GM13977 (cell line): Measurements from ENCODE around the gene SLC43A1.

Source experiments
- DNase-seq: peaks from one replicate; pipeline ENCODE4 v3.0.0; 2012; ENCODE audit warnings: low spot score
- in situ Hi-C: fragments of 300-500 bp; cut with MboI; formaldehyde crosslinking; loops from one replicate; pipeline ENCODE4 v1.12.0; 2022; ENCODE audit warnings: low sequenced_read_pairs, low pct_unique_long_range_greater_than_20kb, mixed read lengths, inconsistent platforms; ENCODE audit not compliant: unreplicated experiment
- TF ChIP-seq, protein P1 (sequence below): IDR thresholded peaks from 2 replicates; pipeline ENCODE4 v1.5.1; 2012; ENCODE audit warnings: mild to moderate bottlenecking, control low read depth; ENCODE audit not compliant: insufficient read depth; ENCODE audit errors: extremely low read depth, missing control alignments

SLC43A1 gene

GRCh38 chr11:57436031-57436430 is 79.5 kb downstream of the SLC43A1 start:
- no peak for DNase-seq
- TF ChIP-seq, protein P1, sequence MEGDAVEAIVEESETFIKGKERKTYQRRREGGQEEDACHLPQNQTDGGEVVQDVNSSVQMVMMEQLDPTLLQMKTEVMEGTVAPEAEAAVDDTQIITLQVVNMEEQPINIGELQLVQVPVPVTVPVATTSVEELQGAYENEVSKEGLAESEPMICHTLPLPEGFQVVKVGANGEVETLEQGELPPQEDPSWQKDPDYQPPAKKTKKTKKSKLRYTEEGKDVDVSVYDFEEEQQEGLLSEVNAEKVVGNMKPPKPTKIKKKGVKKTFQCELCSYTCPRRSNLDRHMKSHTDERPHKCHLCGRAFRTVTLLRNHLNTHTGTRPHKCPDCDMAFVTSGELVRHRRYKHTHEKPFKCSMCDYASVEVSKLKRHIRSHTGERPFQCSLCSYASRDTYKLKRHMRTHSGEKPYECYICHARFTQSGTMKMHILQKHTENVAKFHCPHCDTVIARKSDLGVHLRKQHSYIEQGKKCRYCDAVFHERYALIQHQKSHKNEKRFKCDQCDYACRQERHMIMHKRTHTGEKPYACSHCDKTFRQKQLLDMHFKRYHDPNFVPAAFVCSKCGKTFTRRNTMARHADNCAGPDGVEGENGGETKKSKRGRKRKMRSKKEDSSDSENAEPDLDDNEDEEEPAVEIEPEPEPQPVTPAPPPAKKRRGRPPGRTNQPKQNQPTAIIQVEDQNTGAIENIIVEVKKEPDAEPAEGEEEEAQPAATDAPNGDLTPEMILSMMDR, result no peak
- in situ Hi-C loops, result no loop called here

GRCh38 chr11:57434640-57435546 is 80.6 kb downstream of the SLC43A1 start:
- TF ChIP-seq, protein P1, result no peak
- DNase-seq, result no peak
- in situ Hi-C loops, result no loop called here
